Measurements from ENCODE around the gene IKZF3.

The IKZF3 gene

DNA sequence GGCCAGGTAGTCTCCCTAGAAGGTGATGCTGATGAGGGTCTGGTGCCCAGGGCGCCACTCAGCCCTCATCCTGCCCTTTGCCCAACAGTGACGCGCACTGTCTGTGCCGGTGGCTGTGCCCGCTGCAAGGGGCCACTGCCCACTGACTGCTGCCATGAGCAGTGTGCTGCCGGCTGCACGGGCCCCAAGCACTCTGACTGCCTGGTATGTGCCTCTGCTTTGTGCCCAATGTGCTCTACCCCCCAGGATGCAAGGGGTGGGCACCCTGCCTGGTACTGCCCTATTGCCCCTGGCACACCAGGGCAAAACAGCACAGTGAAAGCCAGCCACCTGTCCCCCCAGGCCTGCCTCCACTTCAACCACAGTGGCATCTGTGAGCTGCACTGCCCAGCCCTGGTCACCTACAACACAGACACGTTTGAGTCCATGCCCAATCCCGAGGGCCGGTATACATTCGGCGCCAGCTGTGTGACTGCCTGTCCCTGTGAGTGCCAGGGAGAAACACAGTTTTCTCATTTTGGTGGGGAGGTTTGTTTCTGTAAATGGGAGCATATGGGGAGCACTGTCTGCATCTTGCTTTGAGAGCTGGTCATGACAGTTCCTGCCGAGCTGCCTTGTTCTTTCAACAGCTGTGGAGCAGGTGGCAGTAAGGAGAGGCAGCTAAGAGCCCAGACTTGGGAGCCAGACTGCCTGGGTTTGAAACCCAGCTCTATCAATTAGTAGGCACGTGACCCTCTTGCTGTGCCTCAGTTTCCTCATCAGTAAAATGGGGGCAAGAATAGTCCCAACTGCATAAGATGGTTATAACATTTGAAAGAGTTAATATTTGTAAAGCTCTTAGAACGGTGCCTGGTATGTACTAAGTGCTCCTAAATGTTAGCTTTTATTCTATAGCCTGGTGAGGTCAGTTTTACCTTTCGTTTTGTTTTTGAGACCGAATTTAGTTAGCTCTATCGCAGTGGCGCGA lies 153.8 kb downstream of the IKZF3 start:
- no peak overlapping the region for H2AFZ ChIP-seq (ENCODE audit: low read depth)
- peaks cover 20% of the 10 kb centered on the region for H3K4me1 ChIP-seq (ENCODE audit: low read depth, poor library complexity, severe bottlenecking)
- no peaks in the 10 kb centered on the region for H3K27me3 ChIP-seq (ENCODE audit: insufficient read depth, low read depth)
- H3K27ac ChIP-seq: no peak overlapping the region
- H3K9ac ChIP-seq: no peak overlapping the region
- TF ChIP-seq, protein P1, sequence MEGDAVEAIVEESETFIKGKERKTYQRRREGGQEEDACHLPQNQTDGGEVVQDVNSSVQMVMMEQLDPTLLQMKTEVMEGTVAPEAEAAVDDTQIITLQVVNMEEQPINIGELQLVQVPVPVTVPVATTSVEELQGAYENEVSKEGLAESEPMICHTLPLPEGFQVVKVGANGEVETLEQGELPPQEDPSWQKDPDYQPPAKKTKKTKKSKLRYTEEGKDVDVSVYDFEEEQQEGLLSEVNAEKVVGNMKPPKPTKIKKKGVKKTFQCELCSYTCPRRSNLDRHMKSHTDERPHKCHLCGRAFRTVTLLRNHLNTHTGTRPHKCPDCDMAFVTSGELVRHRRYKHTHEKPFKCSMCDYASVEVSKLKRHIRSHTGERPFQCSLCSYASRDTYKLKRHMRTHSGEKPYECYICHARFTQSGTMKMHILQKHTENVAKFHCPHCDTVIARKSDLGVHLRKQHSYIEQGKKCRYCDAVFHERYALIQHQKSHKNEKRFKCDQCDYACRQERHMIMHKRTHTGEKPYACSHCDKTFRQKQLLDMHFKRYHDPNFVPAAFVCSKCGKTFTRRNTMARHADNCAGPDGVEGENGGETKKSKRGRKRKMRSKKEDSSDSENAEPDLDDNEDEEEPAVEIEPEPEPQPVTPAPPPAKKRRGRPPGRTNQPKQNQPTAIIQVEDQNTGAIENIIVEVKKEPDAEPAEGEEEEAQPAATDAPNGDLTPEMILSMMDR (conservative IDR thresholded peaks at IDR 0.05; ENCODE audit: low read depth, low read length): no peak
- no peak overlapping the region for H3K4me3 ChIP-seq (IDR thresholded peaks at IDR 0.05; ENCODE audit: insufficient read depth, low read depth, low read length)
- no peaks in the 10 kb centered on the region for H4K20me1 ChIP-seq (ENCODE audit: insufficient read depth)
- no peaks in the 10 kb centered on the region for H3K36me3 ChIP-seq (ENCODE audit: insufficient read depth)
- H3K4me2 ChIP-seq: no peak overlapping the region
- H3K79me2 ChIP-seq (ENCODE audit: insufficient read depth, low read depth): no peaks in the 10 kb centered on the region

DNA sequence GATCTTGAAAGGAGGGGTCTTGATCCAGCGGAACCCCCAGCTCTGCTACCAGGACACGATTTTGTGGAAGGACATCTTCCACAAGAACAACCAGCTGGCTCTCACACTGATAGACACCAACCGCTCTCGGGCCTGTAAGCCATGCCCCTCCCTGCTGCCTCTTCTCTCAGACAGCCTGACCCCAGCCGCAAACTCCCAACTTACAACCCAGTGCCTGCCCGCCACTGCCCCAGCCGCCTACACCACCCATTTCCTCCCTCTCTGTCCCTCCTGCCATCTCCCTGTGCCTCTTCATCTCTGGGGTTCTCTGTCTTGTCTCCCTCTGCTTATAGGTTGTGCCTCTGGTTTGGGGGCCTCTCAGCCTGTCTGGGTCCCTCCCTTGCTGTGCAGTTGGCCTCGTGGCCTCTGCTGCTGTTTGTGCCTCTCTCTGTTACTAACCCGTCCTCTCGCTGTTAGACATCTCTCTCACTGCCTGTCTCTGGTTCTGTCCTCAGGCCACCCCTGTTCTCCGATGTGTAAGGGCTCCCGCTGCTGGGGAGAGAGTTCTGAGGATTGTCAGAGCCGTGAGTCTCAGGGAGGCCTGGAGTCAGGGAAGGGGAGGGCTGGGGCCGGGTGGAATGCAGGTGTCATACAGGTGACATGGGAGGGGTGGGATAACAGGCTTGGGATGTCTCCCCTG lies 154.7 kb downstream of the IKZF3 start:
- no peak overlapping the region for H2AFZ ChIP-seq (ENCODE audit: low read depth)
- TF ChIP-seq, protein P1 (conservative IDR thresholded peaks at IDR 0.05; ENCODE audit: low read depth, low read length): no peak
- no peaks in the 10 kb centered on the region for H3K79me2 ChIP-seq (ENCODE audit: insufficient read depth, low read depth)
- H3K4me2 ChIP-seq: no peak overlapping the region
- H3K4me3 ChIP-seq (IDR thresholded peaks at IDR 0.05; ENCODE audit: insufficient read depth, low read depth, low read length): no peak overlapping the region
- H3K27ac ChIP-seq: no peak overlapping the region
- peaks cover 29% of the 10 kb centered on the region for H3K4me1 ChIP-seq (ENCODE audit: low read depth, poor library complexity, severe bottlenecking)
- H3K36me3 ChIP-seq (ENCODE audit: insufficient read depth): no peaks in the 10 kb centered on the region
- no peaks in the 10 kb centered on the region for H4K20me1 ChIP-seq (ENCODE audit: insufficient read depth)
- H3K9ac ChIP-seq: no peak overlapping the region
- H3K27me3 ChIP-seq (ENCODE audit: insufficient read depth, low read depth): no peaks in the 10 kb centered on the region
